ENCODE measurements around the gene UBC.

Gene UBC

GRCh38 chr12:124875803-124876132, 38.7 kb downstream of the UBC start:
- in situ Hi-C loops (cut with HindIII; ENCODE audit: low pct_ligation_motif_present, low sequenced_read_pairs), result no loop called here
- Histone ChIP-seq H3K27ac (no peak overlapping the region), H3K4me3 (ENCODE audit: low read depth, low read length) (no peak overlapping the region), H3K36me3 (replicated peaks) (no peaks in the 10 kb centered on the region), H3K27me3 (replicated peaks) (no peaks in the 10 kb centered on the region)
- DNase-seq, result no peak
- TF ChIP-seq, protein P1, sequence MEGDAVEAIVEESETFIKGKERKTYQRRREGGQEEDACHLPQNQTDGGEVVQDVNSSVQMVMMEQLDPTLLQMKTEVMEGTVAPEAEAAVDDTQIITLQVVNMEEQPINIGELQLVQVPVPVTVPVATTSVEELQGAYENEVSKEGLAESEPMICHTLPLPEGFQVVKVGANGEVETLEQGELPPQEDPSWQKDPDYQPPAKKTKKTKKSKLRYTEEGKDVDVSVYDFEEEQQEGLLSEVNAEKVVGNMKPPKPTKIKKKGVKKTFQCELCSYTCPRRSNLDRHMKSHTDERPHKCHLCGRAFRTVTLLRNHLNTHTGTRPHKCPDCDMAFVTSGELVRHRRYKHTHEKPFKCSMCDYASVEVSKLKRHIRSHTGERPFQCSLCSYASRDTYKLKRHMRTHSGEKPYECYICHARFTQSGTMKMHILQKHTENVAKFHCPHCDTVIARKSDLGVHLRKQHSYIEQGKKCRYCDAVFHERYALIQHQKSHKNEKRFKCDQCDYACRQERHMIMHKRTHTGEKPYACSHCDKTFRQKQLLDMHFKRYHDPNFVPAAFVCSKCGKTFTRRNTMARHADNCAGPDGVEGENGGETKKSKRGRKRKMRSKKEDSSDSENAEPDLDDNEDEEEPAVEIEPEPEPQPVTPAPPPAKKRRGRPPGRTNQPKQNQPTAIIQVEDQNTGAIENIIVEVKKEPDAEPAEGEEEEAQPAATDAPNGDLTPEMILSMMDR (IDR thresholded peaks at IDR 0.05; ENCODE audit: low read depth, low read length, missing control alignments), result no peak

DNA sequence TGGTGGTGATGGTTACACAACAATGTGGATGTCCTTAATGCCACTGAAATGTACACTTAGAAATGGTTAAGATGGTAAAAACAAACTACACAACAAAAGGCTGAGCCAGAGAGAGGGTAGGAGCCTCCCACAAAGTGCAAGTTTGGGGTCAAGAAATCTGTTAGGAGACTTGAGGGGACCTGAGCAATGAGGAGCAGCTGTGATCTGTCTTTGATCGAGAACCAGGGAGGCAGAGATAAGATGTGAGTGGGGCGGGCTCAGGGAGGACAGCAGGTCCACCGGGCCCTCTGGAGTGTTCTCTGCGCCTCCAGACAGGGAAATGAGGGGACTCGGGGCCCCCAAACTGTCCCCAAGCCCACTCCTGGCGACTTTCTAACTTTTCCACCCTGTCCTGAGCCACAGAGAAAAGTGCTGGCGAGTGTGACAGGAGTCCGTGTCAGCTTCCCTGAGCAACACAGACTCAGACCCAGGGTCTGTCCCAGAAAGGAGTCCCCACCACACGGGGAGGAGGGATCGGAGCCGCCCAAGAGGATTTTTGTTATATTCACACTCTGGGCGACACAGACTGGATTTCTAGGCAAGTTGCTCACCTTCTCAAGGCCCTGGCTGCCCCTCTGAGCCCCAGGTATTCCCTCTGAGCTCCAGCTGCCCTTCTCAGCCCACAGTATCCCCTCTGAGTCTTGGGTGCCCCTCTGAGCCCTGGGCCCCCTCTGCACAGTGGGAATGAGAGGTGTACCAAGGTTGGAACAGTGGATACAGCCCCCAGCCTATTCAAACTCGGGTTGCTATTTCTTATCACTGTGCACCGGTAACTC, 39.3 kb downstream of the UBC start:
- H3K27ac ChIP-seq, result no peak overlapping the region
- in situ Hi-C loops (cut with HindIII; ENCODE audit: low pct_ligation_motif_present, low sequenced_read_pairs), result no loop called here

GRCh38 chr12:124874188-124874587, 40.3 kb downstream of the UBC start:
- Histone ChIP-seq H3K36me3 (replicated peaks) (no peaks in the 10 kb centered on the region), H3K4me3 (ENCODE audit: low read depth, low read length) (no peak overlapping the region), H3K27me3 (replicated peaks) (no peaks in the 10 kb centered on the region), H3K27ac (no peak overlapping the region)
- in situ Hi-C loops (cut with HindIII; ENCODE audit: low pct_ligation_motif_present, low sequenced_read_pairs), result no loop called here
- DNase-seq, result no peak
- TF ChIP-seq, protein P1 (IDR thresholded peaks at IDR 0.05; ENCODE audit: low read depth, low read length, missing control alignments), result no peak

More for the DNA sequence above, 39.3 kb downstream of the UBC start:
- DNase-seq, result no peak
- Histone ChIP-seq H3K36me3 (replicated peaks) (no peaks in the 10 kb centered on the region), H3K27me3 (replicated peaks) (no peaks in the 10 kb centered on the region), H3K4me3 (ENCODE audit: low read depth, low read length) (no peak overlapping the region)
- TF ChIP-seq, protein P1 (IDR thresholded peaks at IDR 0.05; ENCODE audit: low read depth, low read length, missing control alignments), result no peak

DNA sequence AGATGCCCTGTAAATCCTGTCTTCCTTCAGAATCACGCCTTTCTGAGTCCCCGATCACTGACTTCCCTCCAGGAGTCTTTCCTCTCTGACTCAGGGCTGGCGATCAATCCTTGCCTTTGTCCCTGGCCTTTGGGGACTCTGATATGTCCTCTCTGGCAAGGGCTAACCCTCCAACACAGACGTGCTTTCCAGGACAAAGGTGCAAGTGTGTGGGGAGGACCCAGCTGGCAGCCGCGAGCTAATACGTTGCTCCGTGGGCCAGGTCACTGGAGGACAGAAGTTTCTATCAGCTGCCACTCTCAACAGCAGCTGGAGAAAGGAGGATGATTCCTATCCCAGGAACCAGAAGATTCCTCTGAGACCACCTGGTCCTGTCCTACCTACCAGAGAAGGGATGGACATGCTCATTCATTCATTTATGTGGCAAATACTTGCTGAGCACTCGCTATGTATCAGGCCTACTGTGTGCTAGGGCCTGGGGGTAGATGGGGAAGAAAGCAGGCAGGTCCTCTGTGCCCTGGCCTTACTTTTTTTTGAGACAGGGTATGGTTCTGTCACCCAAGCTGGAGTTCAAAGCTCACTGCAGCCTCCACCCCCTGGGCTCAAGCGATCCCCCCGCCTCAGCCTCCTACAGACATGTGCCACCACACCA, 42.3 kb downstream of the UBC start:
- no peak for DNase-seq
- Histone ChIP-seq H3K27me3 (replicated peaks) (no peaks in the 10 kb centered on the region), H3K36me3 (replicated peaks) (no peaks in the 10 kb centered on the region), H3K27ac (no peak overlapping the region), H3K4me3 (ENCODE audit: low read depth, low read length) (no peak overlapping the region)
- TF ChIP-seq, protein P1 (IDR thresholded peaks at IDR 0.05; ENCODE audit: low read depth, low read length, missing control alignments), result no peak
- in situ Hi-C loops (cut with HindIII; ENCODE audit: low pct_ligation_motif_present, low sequenced_read_pairs), result no loop called here

DNA sequence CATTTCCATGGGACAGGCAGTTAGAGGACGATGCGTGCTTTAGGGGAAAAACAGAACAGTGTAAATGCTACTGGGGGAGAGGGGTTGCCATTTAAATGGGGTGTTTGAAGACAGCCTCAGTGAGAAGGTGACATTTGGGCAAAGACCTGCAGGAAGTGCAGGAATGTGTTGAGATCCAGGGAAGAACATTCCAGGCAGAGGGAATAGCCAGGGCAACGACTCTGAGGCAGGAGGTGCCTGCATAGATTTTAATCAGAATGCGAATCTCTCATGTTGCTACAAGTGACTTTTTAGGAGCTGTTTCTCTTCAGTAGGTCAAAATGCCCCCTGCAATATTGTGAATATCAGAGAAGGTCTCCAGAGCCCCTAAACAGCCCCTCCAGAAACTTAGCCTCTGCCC, 43.2 kb downstream of the UBC start:
- TF ChIP-seq, protein P1 (IDR thresholded peaks at IDR 0.05; ENCODE audit: low read depth, low read length, missing control alignments), result no peak
- in situ Hi-C loops (cut with HindIII; ENCODE audit: low pct_ligation_motif_present, low sequenced_read_pairs), result no loop called here
- H3K27me3 ChIP-seq (replicated peaks), result no peaks in the 10 kb centered on the region
- no peaks in the 10 kb centered on the region for H3K36me3 ChIP-seq (replicated peaks)
- DNase-seq, result no peak
- no peak overlapping the region for H3K4me3 ChIP-seq (ENCODE audit: low read depth, low read length)
- H3K27ac ChIP-seq, result no peak overlapping the region

Measured in brain microvascular endothelial cell (primary cell).